Endothelial cell of umbilical vein (primary cell): ENCODE results near the gene ALKBH5. TPM values are rescaled to one million over a fixed set of nuclear protein-coding genes. Genes with fewer than 3 reads are reported as not detected.
A peak's percentile ranks its signal among the peaks of the same experiment; 100 is the strongest.

Experiments used
- BruUV-seq: library from RNA; stranded (reverse); fragments of 400-500 nt; replicated peaks from 2 replicates; lab custom pipeline; 2021; lab: Mats Ljungman, UMichigan
- CTCF ChIA-PET: fragments of 300-600, 350-600 bp; sonication (Branson Sonifier 250); formaldehyde crosslinking; loops from one replicate; lab custom pipeline; 2021; ENCODE audit warnings: antibody characterized with exemption, inconsistent platforms; lab: Charles Lee
- POLR2A ChIA-PET: fragments of 300-600, 350-600 bp; sonication (Branson Sonifier 250); formaldehyde crosslinking; loops from one replicate; lab custom pipeline; 2021; ENCODE audit warnings: antibody characterized with exemption, inconsistent platforms; lab: Charles Lee
- DNase-seq: peaks from one replicate; pipeline ENCODE4 v3.0.0-alpha.2; 2011; ENCODE audit warnings: low read depth, low spot score
- FAIRE-seq: peaks from 2 replicates; lab custom pipeline; 2011; peaks lifted over from hg19 to GRCh38; lab: Jason Lieb, UNC
- H2AFZ ChIP-seq: 2 replicates; pipeline ENCODE4 v1.6.0; 2012; ENCODE audit warnings: low read depth, low read length, control low read depth, inconsistent platforms
- H3K27ac ChIP-seq: 2 replicates; pipeline ENCODE4 v1.5.1; 2011; ENCODE audit warnings: low read depth, mild to moderate bottlenecking, control low read depth, low read length, moderate library complexity; ENCODE audit not compliant: insufficient read depth
- H3K27me3 ChIP-seq, 2 experiments: 2 replicates each; pipeline versions ENCODE4 v1.6.0 to v1.6.1; 2011; ENCODE audit warnings: low read length in 2 of 2, mixed read lengths in 1 of 2; ENCODE audit not compliant: control insufficient read depth in 2 of 2, insufficient read depth in 2 of 2
- H3K36me3 ChIP-seq, 2 experiments: 2 replicates in 1 of 2; 3 replicates in 1 of 2; pipeline ENCODE4 v1.5.1; 2011; ENCODE audit warnings: low read length in 2 of 2, mild to moderate bottlenecking in 1 of 2, moderate library complexity in 1 of 2; ENCODE audit not compliant: control insufficient read depth in 2 of 2, insufficient read depth in 2 of 2; ENCODE audit errors: extremely low read depth in 1 of 2
- H3K4me1 ChIP-seq: 3 replicates; pipeline ENCODE4 v1.5.1; 2011; ENCODE audit warnings: mild to moderate bottlenecking, low read length; ENCODE audit not compliant: control insufficient read depth, insufficient read depth; ENCODE audit errors: extremely low read depth
- H3K4me2 ChIP-seq: 2 replicates; pipeline ENCODE4 v1.6.1; 2011; ENCODE audit warnings: low read length, control low read depth, mixed read lengths; ENCODE audit not compliant: insufficient read depth
- H3K4me3 ChIP-seq, 3 experiments: fragments of 200-600 bp in 1 of 3; sonication (generic), shearing (Covaris generic) in 1 of 3; replicated peaks in 1 of 3; 2 replicates each; pipeline ENCODE4 v1.5.1; 2011 to 2016; ENCODE audit warnings: control low read depth in 3 of 3, low read length in 3 of 3, mild to moderate bottlenecking in 2 of 3, inconsistent platforms in 1 of 3, low read depth in 1 of 3, moderate library complexity in 1 of 3; ENCODE audit not compliant: insufficient read depth in 1 of 3
- H3K79me2 ChIP-seq: 2 replicates; pipeline ENCODE4 v1.6.0; 2012; ENCODE audit warnings: low read length, inconsistent platforms; ENCODE audit not compliant: control insufficient read depth, insufficient read depth
- H3K9ac ChIP-seq: replicated peaks from 2 replicates; pipeline ENCODE3; 2011; ENCODE audit warnings: low read length, control low read depth; ENCODE audit not compliant: insufficient read depth; ENCODE audit errors: extremely low read depth
- H3K9me1 ChIP-seq: replicated peaks from 3 replicates; pipeline ENCODE4 v1.6.0; 2011; ENCODE audit warnings: mild to moderate bottlenecking, low read length; ENCODE audit not compliant: control insufficient read depth, insufficient read depth; ENCODE audit errors: extremely low read depth
- H3K9me3 ChIP-seq: replicated peaks from 2 replicates; pipeline ENCODE4 v1.5.1; 2012; ENCODE audit warnings: low read length, inconsistent platforms; ENCODE audit not compliant: control insufficient read depth, insufficient read depth
- H4K20me1 ChIP-seq: replicated peaks from 2 replicates; pipeline ENCODE3; 2011; ENCODE audit warnings: mild to moderate bottlenecking, low read length; ENCODE audit not compliant: control insufficient read depth, insufficient read depth; ENCODE audit errors: extremely low read depth
- EZH2 ChIP-seq: IDR thresholded peaks from 2 replicates; pipeline ENCODE4 v1.6.1; 2012; ENCODE audit warnings: borderline replicate concordance, low read depth, mild to moderate bottlenecking, moderate library complexity, low read length, inconsistent platforms; ENCODE audit not compliant: severe bottlenecking
- GATA2 ChIP-seq: IDR thresholded peaks from 2 replicates; pipeline ENCODE4 v1.7.0; 2011; ENCODE audit warnings: low read depth, mild to moderate bottlenecking, moderate library complexity, mixed read lengths, low read length; ENCODE audit not compliant: insufficient read length, insufficient read depth
- JUN ChIP-seq: IDR thresholded peaks from 2 replicates; pipeline ENCODE4 v1.6.1; 2011; ENCODE audit warnings: borderline replicate concordance, low read depth; ENCODE audit not compliant: insufficient read length, insufficient read depth
- POLR2A ChIP-seq: IDR thresholded peaks from 2 replicates; pipeline ENCODE4 v1.6.1; 2012; ENCODE audit warnings: low read depth, mild to moderate bottlenecking, control low read depth, low read length
- dilution Hi-C: fragments of 300-500 bp; cut with MboI; formaldehyde crosslinking; loops from one replicate; pipeline ENCODE4 v1.15.0; 2019; ENCODE audit warnings: low sequenced_read_pairs; ENCODE audit not compliant: extremely low pct_ligation_motif_present
- intact Hi-C: fragments of 100-400 bp; cut with micrococcal nuclease; formaldehyde crosslinking; loops from one replicate; pipeline ENCODE4 v1.10.0; 2022
- polyA plus RNA-seq, 4 experiments: library from polyadenylated mRNA; depleted of rRNA in 3 of 4; stranded (reverse) in 3 of 4; unstranded in 1 of 4; fragments of >200 nt; gene quantifications; 2 replicates each; pipeline versions ENCODE4 v1.2.1 to v1.2.3, GENCODE V29; 2011 to 2012; ENCODE audit warnings: missing spikeins in 1 of 4
- total RNA-seq: library from RNA; stranded (reverse); gene quantifications from 2 replicates; pipeline ENCODE4 v1.2.3, GENCODE V29; 2021
- TF ChIP-seq, protein P1 (sequence below): IDR thresholded peaks from 2 replicates; pipeline ENCODE4 v1.6.1; 2011; ENCODE audit not compliant: insufficient read depth, insufficient read length
- TF ChIP-seq, protein P2 (sequence below), 2 donors: IDR thresholded peaks; 1 replicate in 1 of 2; 2 replicates in 1 of 2; pipeline ENCODE4 v1.5.1; 2011; ENCODE audit warnings: low read length in 2 of 2, mild to moderate bottlenecking in 2 of 2, moderate library complexity in 2 of 2, control low read depth in 1 of 2, inconsistent platforms in 1 of 2, low read depth in 1 of 2; ENCODE audit not compliant: insufficient read depth in 1 of 2; ENCODE audit errors: extremely low read depth in 1 of 2

ALKBH5 gene
- total and polyA plus RNA-seq, 2 donors (not counting 3 experiments of a cell fraction or from before 2014, with no cell fraction given), result 55.3 to 71.0 TPM

DNA sequence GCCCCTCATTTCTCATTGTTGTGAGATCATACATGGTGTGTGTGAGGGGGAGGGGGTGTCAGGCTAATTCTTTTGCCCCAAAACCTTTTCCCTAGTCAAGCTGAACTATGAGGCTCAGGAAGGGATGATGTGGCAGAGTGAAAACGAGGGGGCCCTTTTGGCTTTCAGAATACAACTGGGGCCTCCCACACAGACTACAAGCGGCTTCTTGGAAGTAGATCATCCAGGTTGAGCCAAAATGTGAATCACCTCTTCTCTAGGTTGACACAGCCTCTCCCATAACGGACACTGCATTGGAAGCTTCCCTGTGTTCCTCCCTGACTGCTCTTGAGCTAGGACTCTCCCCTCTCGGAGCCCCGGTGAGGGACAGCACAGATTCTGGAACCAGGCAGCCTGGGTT lies 2.3 kb upstream of the ALKBH5 start:
- TF ChIP-seq, protein P1, sequence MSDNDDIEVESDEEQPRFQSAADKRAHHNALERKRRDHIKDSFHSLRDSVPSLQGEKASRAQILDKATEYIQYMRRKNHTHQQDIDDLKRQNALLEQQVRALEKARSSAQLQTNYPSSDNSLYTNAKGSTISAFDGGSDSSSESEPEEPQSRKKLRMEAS, result no peak
- Histone ChIP-seq H3K4me3 (no peak overlapping the region), H3K79me2 (peaks cover 25% of the 10 kb centered on the region), H3K27ac (no peak overlapping the region), H4K20me1 (no peaks in the 10 kb centered on the region), H3K9ac (no peak overlapping the region), H3K4me2 (no peak overlapping the region), H3K9me1 (no peaks in the 10 kb centered on the region), H3K9me3 (no peaks in the 10 kb centered on the region), H3K4me1 (peaks cover 22% of the 10 kb centered on the region), H2AFZ (no peak overlapping the region), H3K27me3 (no peaks in the 10 kb centered on the region), H3K36me3 (no peaks in the 10 kb centered on the region)
- dilution Hi-C loops, result no loop called here
- no TSS peak for BruUV-seq
- CTCF ChIA-PET, result interaction anchor here (3.4 kb wide), 1 partner anchor 41 kb away, joined by 16 read pairs; no protein-coding TSS in a partner anchor
- POLR2A ChIA-PET, result no interaction called here
- no peak for FAIRE-seq
- no peak for DNase-seq
- intact Hi-C loops, result no loop called here

DNA sequence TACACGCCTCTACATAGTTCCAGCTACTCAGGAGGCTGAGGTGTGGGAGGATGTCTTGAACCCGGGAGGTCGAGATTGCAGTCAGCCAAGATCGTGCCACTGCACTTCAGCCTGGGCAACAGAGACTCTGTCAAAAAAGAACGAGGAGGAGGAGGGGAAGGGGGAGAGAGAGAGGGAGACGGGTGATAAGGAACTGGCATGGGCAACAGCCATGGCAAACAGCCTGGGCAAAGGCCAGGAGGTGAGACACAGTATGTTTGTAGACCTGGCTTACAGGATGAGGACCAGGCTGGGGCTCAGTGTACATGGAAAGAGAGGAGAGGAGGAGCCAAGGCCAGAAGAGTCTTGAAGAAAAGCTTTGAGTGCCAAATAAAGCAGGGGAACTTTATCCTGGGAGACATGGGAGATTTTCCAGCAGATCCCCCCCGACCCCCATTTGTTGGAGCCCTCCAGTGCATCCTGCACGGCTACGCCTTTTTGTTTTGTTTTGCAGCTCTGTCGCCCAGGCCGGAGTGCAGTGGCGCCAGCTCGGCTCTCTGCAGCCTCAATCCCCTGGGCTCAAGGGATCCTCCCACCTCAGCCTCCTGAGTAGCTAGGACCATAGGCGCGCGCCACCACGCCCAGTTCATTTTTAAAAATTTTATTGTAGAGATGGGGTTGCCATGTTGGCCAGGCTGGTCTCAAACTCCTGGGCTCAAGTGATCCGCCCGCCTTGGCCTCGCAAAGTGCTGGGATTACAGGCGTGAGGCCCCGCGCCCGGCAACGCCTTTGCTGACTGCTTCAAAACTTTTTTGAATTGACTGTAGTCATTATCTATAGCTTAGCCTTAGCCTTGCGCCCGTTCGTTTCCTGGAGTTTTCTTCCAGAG lies 1.3 kb upstream of the ALKBH5 start:
- no peak for FAIRE-seq
- no peaks in the 10 kb centered on the region for H4K20me1 ChIP-seq
- H3K4me3 ChIP-seq, result peak overlapping the region; percentile 21 to 94 (median 79)
- peaks cover 35% of the 10 kb centered on the region for H3K79me2 ChIP-seq
- peak overlapping the region; percentile 44 for H3K4me2 ChIP-seq
- peaks cover 32% of the 10 kb centered on the region for H3K4me1 ChIP-seq
- ChIA-PET CTCF (interaction anchor here (1.2 to 3.4 kb wide), 7 partner anchors 10 to 88 kb away, joined by 3 to 16 read pairs (median 4); no protein-coding TSS in a partner anchor), POLR2A (interaction anchor here (1.2 to 2.4 kb wide), 2 partner anchors 27 to 28 kb away, joined by 4 to 8 read pairs; no protein-coding TSS in a partner anchor)
- intact Hi-C loops, result no loop called here
- dilution Hi-C loops, result no loop called here
- H3K9me3 ChIP-seq, result no peaks in the 10 kb centered on the region
- DNase-seq, result peak; percentile 16
- H2AFZ ChIP-seq, result peak overlapping the region; percentile 74
- TF ChIP-seq GATA2, result no peak
- TF ChIP-seq JUN, result no peak
- no peak for TF ChIP-seq POLR2A
- TF ChIP-seq, protein P2, sequence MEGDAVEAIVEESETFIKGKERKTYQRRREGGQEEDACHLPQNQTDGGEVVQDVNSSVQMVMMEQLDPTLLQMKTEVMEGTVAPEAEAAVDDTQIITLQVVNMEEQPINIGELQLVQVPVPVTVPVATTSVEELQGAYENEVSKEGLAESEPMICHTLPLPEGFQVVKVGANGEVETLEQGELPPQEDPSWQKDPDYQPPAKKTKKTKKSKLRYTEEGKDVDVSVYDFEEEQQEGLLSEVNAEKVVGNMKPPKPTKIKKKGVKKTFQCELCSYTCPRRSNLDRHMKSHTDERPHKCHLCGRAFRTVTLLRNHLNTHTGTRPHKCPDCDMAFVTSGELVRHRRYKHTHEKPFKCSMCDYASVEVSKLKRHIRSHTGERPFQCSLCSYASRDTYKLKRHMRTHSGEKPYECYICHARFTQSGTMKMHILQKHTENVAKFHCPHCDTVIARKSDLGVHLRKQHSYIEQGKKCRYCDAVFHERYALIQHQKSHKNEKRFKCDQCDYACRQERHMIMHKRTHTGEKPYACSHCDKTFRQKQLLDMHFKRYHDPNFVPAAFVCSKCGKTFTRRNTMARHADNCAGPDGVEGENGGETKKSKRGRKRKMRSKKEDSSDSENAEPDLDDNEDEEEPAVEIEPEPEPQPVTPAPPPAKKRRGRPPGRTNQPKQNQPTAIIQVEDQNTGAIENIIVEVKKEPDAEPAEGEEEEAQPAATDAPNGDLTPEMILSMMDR (IDR thresholded peaks at IDR 0.05; ENCODE audit: extremely low read depth in 1 of 2, insufficient read depth in 1 of 2, low read depth in 1 of 2, low read length in 2 of 2), result no peak
- TF ChIP-seq EZH2, result no peak
- H3K9me1 ChIP-seq, result no peaks in the 10 kb centered on the region
- no peaks in the 10 kb centered on the region for H3K36me3 ChIP-seq
- peak overlapping the region; percentile 86 for H3K9ac ChIP-seq
- peak overlapping the region; percentile 86 for H3K27ac ChIP-seq
- BruUV-seq, result no TSS peak
- H3K27me3 ChIP-seq, result no peaks in the 10 kb centered on the region
